Ishikawa (cell line): Measurements from ENCODE around the gene DIP2B.
A peak's percentile ranks its signal among the peaks of the same experiment; 100 is the strongest.

Experiments
- CEBPB ChIP-seq: IDR thresholded peaks from 2 replicates; pipeline ENCODE4 v1.6.1; 2012
- CREB1 ChIP-seq: IDR thresholded peaks from 2 replicates; pipeline ENCODE4 v1.6.1; 2012; ENCODE audit warnings: low read depth
- EGR1 ChIP-seq: IDR thresholded peaks from 2 replicates; pipeline ENCODE4 v1.6.1; 2012
- EP300 ChIP-seq: IDR thresholded peaks from 2 replicates; pipeline ENCODE4 v1.6.1; 2012; ENCODE audit warnings: borderline replicate concordance
- FOXM1 ChIP-seq: IDR thresholded peaks from 2 replicates; pipeline ENCODE4 v1.6.1; 2012; ENCODE audit warnings: low read depth, borderline replicate concordance
- NFIC ChIP-seq: IDR thresholded peaks from 2 replicates; pipeline ENCODE4 v1.6.1; 2012
- RAD21 ChIP-seq: IDR thresholded peaks from 2 replicates; pipeline ENCODE4 v1.6.1; 2012; ENCODE audit warnings: low read depth
- TAF1 ChIP-seq: IDR thresholded peaks from 2 replicates; pipeline ENCODE4 v1.6.1; 2012; ENCODE audit warnings: low read depth, mild to moderate bottlenecking
- TCF12 ChIP-seq: IDR thresholded peaks from 2 replicates; pipeline ENCODE4 v1.6.1; 2012; ENCODE audit warnings: low read depth
- TEAD4 ChIP-seq: IDR thresholded peaks from 2 replicates; pipeline ENCODE4 v1.6.1; 2012
- YY1 ChIP-seq: IDR thresholded peaks from 2 replicates; pipeline ENCODE4 v1.6.1; 2012; ENCODE audit warnings: low read depth
- ZBTB7A ChIP-seq: IDR thresholded peaks from 2 replicates; pipeline ENCODE4 v1.6.1; 2012; ENCODE audit warnings: low read depth
- TF ChIP-seq, protein P1 (sequence below): IDR thresholded peaks from 2 replicates; pipeline ENCODE4 v1.6.1; 2012
- TF ChIP-seq, protein P2 (sequence below): IDR thresholded peaks from 2 replicates; pipeline ENCODE4 v1.6.1; 2012
- TF ChIP-seq, protein P3 (sequence below): IDR thresholded peaks from 2 replicates; pipeline ENCODE4 v1.6.1; 2012; ENCODE audit warnings: low read depth, mild to moderate bottlenecking

Gene DIP2B

DNA sequence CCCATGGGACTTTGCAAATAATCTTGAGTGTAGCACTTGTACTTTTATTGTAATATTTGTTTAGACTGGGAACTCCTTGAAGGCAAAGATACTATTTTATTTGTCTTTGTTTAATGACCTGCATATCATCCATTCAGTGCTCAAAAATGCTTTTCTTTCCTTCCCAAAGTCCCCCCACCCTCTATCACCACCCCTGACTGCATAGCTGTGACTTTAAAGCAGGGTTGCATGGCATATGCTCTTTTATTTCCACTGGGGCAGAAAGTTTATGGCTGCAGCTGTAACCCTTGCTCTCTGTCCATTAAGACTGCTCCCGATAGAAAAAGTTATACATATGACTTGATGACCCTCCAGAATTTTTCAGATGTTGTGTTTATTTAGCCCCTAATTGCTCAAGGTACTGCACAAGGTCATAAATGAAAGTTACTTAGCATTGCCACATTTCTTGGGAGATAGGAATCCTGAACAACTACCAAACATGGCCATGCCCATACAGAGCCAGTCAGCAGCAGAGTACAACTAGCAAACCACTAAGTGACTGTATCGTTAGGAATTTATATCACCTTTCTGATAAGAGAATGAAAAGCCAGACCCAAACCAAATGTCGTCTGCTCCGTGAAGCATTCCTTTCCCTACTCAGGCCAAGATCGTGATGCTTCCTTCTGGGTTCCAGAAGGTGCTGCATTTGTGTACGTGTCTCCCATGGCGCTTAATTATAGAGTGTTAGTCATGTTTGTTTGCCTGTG lies 114.3 kb downstream of the DIP2B start:
- TF ChIP-seq FOXM1, result no peak
- TF ChIP-seq YY1, result no peak
- no peak for TF ChIP-seq CREB1
- no peak for TF ChIP-seq TAF1

DNA sequence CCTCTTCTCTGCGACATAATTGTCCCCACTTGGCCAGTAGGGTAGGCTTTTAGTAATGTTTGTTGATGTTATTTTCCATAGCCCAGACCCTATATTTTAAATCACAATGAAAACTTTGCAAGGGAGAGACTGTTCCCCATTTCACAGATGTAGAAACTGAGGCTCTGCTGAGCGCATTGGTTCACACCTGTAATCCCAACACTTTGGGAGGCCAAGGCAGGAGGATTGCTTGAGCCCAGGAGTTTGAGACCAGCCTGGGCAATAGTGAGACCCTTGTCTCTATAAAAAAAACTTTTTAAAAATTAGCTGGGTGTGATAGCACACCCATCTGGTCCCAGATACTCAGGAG lies 114.8 kb downstream of the DIP2B start:
- no peak for TF ChIP-seq RAD21
- no peak for TF ChIP-seq EP300
- no peak for TF ChIP-seq TCF12
- TF ChIP-seq EGR1, result no peak
- TF ChIP-seq TEAD4, result no peak
- no peak for TF ChIP-seq FOXM1

DNA sequence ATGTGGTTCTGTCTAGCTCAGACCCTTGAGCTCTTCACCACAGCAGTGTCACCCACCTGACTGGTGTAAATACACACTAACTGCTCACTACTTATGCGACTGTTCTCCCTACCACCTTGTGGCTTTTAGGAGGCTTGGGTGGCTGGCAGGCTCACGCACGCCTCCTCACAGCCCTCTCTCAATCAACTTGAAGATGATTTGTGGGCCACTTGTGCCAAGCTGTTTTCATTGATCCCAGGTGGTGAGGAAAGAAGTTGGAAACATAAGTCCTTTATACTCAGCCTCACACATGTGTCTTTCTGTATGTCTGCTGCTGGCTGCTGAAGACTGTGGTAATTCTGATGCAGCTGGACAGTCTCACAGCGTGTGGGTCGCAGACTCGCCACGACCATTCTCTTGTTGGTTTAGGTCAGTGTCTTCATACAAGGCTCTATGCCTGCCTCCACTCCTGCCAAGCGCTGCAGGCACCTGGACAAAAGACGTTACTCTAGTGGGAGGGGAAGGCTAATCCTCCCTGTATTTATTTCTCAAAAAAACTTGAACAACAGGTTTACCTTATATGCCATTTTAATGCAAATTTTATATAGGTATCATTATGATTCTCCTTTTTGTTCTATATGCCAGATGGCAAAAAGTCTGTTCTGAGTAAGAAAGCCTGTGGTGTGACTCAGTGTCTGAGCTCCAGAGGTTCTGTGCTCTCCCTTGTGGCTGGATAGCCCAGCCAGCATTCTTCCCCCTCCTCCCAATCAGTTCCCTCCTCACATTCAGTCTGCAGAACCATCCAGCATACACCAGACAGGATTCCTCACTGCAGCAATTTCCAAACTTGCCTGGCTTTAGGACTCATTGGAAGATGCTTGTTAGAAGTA lies 115.6 kb downstream of the DIP2B start:
- TF ChIP-seq FOXM1, result no peak
- TF ChIP-seq YY1, result no peak
- TF ChIP-seq NFIC, result 0 out of 2 replicates have a peak, but pooled peaks have one; percentile 11
- peak; percentile 4; the same call in 1 of the 2 replicates for TF ChIP-seq RAD21
- TF ChIP-seq, protein P1, sequence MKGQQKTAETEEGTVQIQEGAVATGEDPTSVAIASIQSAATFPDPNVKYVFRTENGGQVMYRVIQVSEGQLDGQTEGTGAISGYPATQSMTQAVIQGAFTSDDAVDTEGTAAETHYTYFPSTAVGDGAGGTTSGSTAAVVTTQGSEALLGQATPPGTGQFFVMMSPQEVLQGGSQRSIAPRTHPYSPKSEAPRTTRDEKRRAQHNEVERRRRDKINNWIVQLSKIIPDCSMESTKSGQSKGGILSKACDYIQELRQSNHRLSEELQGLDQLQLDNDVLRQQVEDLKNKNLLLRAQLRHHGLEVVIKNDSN, result no peak
- no peak for TF ChIP-seq EP300
- no peak for TF ChIP-seq EGR1
- TF ChIP-seq, protein P2, sequence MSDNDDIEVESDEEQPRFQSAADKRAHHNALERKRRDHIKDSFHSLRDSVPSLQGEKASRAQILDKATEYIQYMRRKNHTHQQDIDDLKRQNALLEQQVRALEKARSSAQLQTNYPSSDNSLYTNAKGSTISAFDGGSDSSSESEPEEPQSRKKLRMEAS, result no peak; the same call in 1 of the 2 replicates
- TF ChIP-seq TEAD4, result peak; percentile 25; the same call in 1 of the 2 replicates
- TF ChIP-seq CREB1, result no peak
- TF ChIP-seq TCF12, result no peak
- no peak for TF ChIP-seq ZBTB7A

DNA sequence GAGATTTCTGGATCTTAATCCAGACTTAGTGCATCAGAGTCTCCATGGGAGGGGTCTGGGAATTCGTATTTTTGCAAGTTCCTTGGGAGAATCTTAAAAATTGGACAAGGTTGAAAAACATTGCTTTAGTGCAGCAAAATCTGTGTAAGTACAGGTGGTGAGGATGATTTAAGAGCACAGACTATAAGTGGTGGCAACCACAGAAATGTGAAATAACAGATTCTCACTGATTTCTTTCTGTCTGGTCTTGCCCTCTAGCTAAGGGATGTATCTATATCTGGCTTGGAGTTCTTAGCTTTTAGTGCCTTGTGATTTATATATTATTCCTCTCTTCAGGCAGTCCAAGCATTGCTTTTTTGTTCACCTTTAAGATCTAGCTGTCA lies 116.2 kb downstream of the DIP2B start:
- TF ChIP-seq, protein P3, sequence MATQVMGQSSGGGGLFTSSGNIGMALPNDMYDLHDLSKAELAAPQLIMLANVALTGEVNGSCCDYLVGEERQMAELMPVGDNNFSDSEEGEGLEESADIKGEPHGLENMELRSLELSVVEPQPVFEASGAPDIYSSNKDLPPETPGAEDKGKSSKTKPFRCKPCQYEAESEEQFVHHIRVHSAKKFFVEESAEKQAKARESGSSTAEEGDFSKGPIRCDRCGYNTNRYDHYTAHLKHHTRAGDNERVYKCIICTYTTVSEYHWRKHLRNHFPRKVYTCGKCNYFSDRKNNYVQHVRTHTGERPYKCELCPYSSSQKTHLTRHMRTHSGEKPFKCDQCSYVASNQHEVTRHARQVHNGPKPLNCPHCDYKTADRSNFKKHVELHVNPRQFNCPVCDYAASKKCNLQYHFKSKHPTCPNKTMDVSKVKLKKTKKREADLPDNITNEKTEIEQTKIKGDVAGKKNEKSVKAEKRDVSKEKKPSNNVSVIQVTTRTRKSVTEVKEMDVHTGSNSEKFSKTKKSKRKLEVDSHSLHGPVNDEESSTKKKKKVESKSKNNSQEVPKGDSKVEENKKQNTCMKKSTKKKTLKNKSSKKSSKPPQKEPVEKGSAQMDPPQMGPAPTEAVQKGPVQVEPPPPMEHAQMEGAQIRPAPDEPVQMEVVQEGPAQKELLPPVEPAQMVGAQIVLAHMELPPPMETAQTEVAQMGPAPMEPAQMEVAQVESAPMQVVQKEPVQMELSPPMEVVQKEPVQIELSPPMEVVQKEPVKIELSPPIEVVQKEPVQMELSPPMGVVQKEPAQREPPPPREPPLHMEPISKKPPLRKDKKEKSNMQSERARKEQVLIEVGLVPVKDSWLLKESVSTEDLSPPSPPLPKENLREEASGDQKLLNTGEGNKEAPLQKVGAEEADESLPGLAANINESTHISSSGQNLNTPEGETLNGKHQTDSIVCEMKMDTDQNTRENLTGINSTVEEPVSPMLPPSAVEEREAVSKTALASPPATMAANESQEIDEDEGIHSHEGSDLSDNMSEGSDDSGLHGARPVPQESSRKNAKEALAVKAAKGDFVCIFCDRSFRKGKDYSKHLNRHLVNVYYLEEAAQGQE, result no peak
- TF ChIP-seq TCF12 (no peak), TEAD4 (no peak), TAF1 (no peak), NFIC (no peak), YY1 (no peak), RAD21 (no peak), ZBTB7A (no peak), EP300 (no peak)
- TF ChIP-seq, protein P2, result no peak
- TF ChIP-seq, protein P1, result no peak

DNA sequence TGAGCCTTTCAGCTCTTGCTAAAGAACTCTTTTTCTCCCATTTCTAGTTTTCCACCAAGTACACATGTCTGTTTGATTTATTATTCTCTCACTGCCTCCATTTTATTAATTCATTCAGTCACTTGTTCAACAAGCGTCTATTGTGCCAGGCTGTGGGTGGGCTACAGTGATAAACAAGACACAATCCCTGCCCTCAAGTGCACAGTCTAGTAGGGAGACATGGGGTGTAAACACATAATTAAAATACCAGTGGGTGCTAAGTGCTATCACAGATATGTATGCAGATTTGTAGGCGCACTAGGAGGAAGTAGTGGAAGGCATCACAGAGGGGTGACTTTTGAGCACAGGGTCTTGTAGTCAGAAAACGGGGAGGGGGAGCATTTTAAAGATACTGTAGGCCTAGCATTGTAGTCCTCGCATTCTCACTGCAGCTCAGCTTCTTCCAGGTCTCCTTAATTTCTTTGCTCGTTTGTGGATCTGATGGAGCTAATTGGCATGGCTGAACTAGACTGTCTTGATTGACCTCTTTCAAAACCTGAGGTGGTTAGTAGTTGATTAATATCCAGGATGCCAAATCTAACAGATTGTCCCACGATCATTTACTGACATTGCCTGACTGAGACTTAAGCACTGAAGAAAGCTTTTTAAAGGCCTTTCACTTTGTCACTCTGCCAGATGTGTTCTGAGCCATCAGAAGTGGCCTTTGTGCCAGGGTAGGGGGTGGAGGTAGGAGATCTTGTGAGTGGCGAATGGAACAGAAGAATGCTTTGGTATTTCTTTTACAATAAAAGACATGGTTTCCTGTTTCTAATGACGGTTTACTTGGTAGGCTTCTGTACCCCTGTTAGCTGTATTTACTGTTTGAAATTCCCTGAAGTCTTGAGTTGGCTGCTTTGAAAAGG lies 116.9 kb downstream of the DIP2B start:
- 0 out of 2 replicates have a peak, but pooled peaks have one; percentile 7 for TF ChIP-seq NFIC
- no peak for TF ChIP-seq YY1
- no peak for TF ChIP-seq EGR1
- no peak; the same call in 1 of the 2 replicates for TF ChIP-seq ZBTB7A
- TF ChIP-seq, protein P1, result no peak
- TF ChIP-seq, protein P2, result no peak; the same call in 1 of the 2 replicates
- TF ChIP-seq EP300, result no peak
- TF ChIP-seq CEBPB, result no peak
- TF ChIP-seq TEAD4, result no peak
